Measurements from ENCODE around the gene GIMAP5.

DNA sequence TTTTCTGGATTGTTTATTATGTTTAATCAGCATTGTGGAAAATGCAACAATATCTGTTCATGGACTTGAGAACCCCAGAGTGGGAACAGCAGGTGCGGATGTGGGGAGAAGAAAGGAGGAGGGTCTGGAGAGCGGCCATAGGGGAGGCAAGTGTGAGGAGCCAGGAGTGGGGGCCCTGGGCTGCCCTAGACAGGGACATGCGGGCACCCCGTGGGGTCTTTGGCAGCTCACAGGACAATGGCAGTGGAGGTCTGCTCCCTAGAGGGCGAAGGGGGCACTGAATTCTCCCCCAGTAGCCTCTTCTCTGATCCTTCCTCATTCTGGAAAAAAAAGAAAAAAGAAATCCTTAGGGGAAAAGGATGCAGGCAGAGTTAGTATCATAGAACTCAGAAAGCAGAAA, 54.1 kb downstream of the GIMAP5 start:
- TF ChIP-seq EZH2 (IDR thresholded peaks at IDR 0.05; ENCODE audit: insufficient read depth, poor library complexity, severe bottlenecking) (no peak), EZH2phosphoT487 (IDR thresholded peaks at IDR 0.05; ENCODE audit: insufficient read depth, low read depth) (no peak)

Data from GM23248 (cell line).